H1 (cell line): Measurements from ENCODE around the gene TMEM134. TPM values are rescaled to one million over a fixed set of nuclear protein-coding genes. Genes with fewer than 3 reads are reported as not detected.

Experiments used
- GTF2F1 ChIP-seq: IDR thresholded peaks from 2 replicates; pipeline ENCODE4 v1.6.1; 2012; ENCODE audit warnings: low read depth, low read length, improper control_type of control experiment, borderline replicate concordance
- JUN ChIP-seq: IDR thresholded peaks from 2 replicates; pipeline ENCODE4 v1.6.1; 2011; ENCODE audit warnings: low read depth, mild to moderate bottlenecking, improper control_type of control experiment, low read length
- POLR2AphosphoS5 ChIP-seq: IDR thresholded peaks from 2 replicates; pipeline ENCODE4 v1.6.1; 2011; ENCODE audit warnings: low read depth, low read length
- RNF2 ChIP-seq: fragments of 200-900, 300-1000 bp; sonication (generic); IDR thresholded peaks from 2 replicates; pipeline ENCODE4 v1.7.1; 2016; ENCODE audit warnings: borderline replicate concordance, low read depth, mild to moderate bottlenecking, antibody characterized with exemption, low read length; ENCODE audit not compliant: poor library complexity, severe bottlenecking; ENCODE audit errors: missing control alignments
- polyA plus RNA-seq, 7 experiments: library from polyadenylated mRNA; depleted of rRNA in 3 of 7; stranded (reverse) in 5 of 7; unstranded in 2 of 7; fragments of >200 nt in 5 of 7; fragments of 200-250 nt in 2 of 7; gene quantifications; 1 replicate in 5 of 7; 2 replicates in 1 of 7; 4 replicates in 1 of 7; pipeline versions ENCODE4 v1.2.1 to v1.2.3, GENCODE V29; 2011 to 2013; ENCODE audit warnings: missing spikeins in 2 of 7, mixed read lengths in 2 of 7
- total RNA-seq: library from RNA; stranded (reverse); fragmentation: NEBNext Ultra II Directional; extraction: Animal tissue kit (Norgen Biotek cat#: 25700); gene quantifications from 2 replicates; pipeline ENCODE4 v1.2.1, GENCODE V29; 2021

The TMEM134 gene
- total and polyA plus RNA-seq, 2 of the 8 experiments (the other 6 are each of a cell fraction or from before 2014, with no cell fraction given) = 32.4 to 229 TPM

DNA sequence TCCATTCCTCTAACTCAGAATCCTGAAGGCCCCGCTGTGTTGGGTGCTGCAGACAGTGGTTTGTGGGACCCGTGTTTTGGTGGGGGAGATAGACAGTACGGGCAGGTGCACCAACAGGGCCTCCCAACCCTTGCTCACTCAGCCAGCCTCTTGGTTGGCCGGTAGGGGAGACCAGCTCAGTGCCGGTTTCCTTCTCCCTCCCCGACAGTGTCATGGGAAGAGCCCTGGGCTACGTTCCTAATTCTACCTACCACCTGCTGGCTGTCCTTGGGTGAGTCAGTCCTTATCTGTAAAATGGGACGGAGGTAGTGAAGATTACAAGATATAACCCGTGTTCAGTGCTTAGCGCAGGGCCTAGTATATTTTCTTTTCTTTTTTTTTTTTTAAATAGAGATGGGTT, 5.9 kb downstream of the TMEM134 start (continued):
- no peak for TF ChIP-seq GTF2F1
- no peak for TF ChIP-seq RNF2
- TF ChIP-seq POLR2AphosphoS5 = no peak
- no peak for TF ChIP-seq JUN
